ENCODE measurements around the gene SPI1. TPM values are rescaled to one million over a fixed set of nuclear protein-coding genes. Genes with fewer than 3 reads are reported as not detected.
A peak's percentile ranks its signal among the peaks of the same experiment; 100 is the strongest.

The SPI1 gene
- total RNA-seq, 3 donors from 2014 or later, result 12.5 to 34.9 (median 15.2) TPM

GRCh38 chr11:47357985-47358730 lies 20.2 kb downstream of the SPI1 start:
- intact Hi-C loops (cut with DNase I; ENCODE audit: low total_unique reads), result loop anchor here (10.0 kb wide), 1 partner anchor 173 kb away; the partner anchor contains the start of gene PACSIN3
- Histone ChIP-seq H3K4me1 (peaks cover 0 to 4% of the 10 kb centered on the region in 2 donors), H3K4me3 (no peak overlapping the region), H3K9me3 (no peaks in the 10 kb centered on the region), H3K36me3 (no peaks in the 10 kb centered on the region), H3K27me3 (no peaks in the 10 kb centered on the region), H3K27ac (no peak overlapping the region)
- no peak for DNase-seq (ENCODE audit: low spot score in 2 of 2)
- TF ChIP-seq POLR2AphosphoS5 (IDR thresholded peaks at IDR 0.05), result no peak
- no peak for TF ChIP-seq CTCF (IDR thresholded peaks at IDR 0.05)
- TF ChIP-seq POLR2A (IDR thresholded peaks at IDR 0.05), result no peak

- Histone ChIP-seq H3K36me3 (no peaks in the 10 kb centered on the region), H3K4me3 (no peak overlapping the region), H3K9me3 (no peaks in the 10 kb centered on the region), H3K4me1 (peaks cover 0 to 4% of the 10 kb centered on the region in 2 donors), H3K27ac (no peak overlapping the region), H3K27me3 (no peaks in the 10 kb centered on the region)
- no peak for DNase-seq (ENCODE audit: low spot score in 2 of 2)
- TF ChIP-seq CTCF (IDR thresholded peaks at IDR 0.05) (no peak), POLR2A (IDR thresholded peaks at IDR 0.05) (no peak), POLR2AphosphoS5 (IDR thresholded peaks at IDR 0.05) (no peak)
- intact Hi-C loops (cut with DNase I; ENCODE audit: low total_unique reads), result loop anchor here (10.0 kb wide), 1 partner anchor 172 kb away; the partner anchor contains the start of gene PACSIN3
Observed at GRCh38 chr11:47356998-47357329, 21.4 kb downstream of the SPI1 start.

GRCh38 chr11:47356129-47356997 lies 22.0 kb downstream of the SPI1 start:
- Histone ChIP-seq H3K9me3 (no peaks in the 10 kb centered on the region), H3K27me3 (no peaks in the 10 kb centered on the region), H3K4me3 (no peak overlapping the region), H3K27ac (no peak overlapping the region), H3K4me1 (peaks cover 0 to 4% of the 10 kb centered on the region in 2 donors), H3K36me3 (no peaks in the 10 kb centered on the region)
- TF ChIP-seq POLR2A (IDR thresholded peaks at IDR 0.05) (no peak), POLR2AphosphoS5 (IDR thresholded peaks at IDR 0.05) (no peak), CTCF (IDR thresholded peaks at IDR 0.05) (no peak)
- intact Hi-C loops (cut with DNase I; ENCODE audit: low total_unique reads), result loop anchor here (10.0 kb wide), 1 partner anchor 172 kb away; the partner anchor contains the start of gene PACSIN3
- no peak for DNase-seq (ENCODE audit: low spot score in 2 of 2)

- intact Hi-C loops (cut with DNase I; ENCODE audit: low total_unique reads), result loop anchor here (10.0 kb wide), 1 partner anchor 171 kb away; the partner anchor contains the start of gene PACSIN3
Observed at GRCh38 chr11:47355283-47356128, 22.8 kb downstream of the SPI1 start.

More at GRCh38 chr11:47355283-47356128, 22.8 kb downstream of the SPI1 start:
- Histone ChIP-seq H3K36me3 (no peaks in the 10 kb centered on the region), H3K27me3 (no peaks in the 10 kb centered on the region), H3K27ac (peak overlapping the region; percentile 85), H3K9me3 (no peaks in the 10 kb centered on the region), H3K4me1 (peaks cover 0 to 4% of the 10 kb centered on the region in 2 donors), H3K4me3 (peak overlapping the region; percentile 45 to 81 (median 58))
- TF ChIP-seq POLR2A (IDR thresholded peaks at IDR 0.05) (no peak), CTCF (IDR thresholded peaks at IDR 0.05) (peak; percentile 64 to 98 (median 94)), POLR2AphosphoS5 (IDR thresholded peaks at IDR 0.05) (peak; percentile 68 to 87 (median 82))
- DNase-seq (ENCODE audit: low spot score in 2 of 2), result peak; percentile 91 to 98

All from breast epithelium (tissue), 4 donors.